ENCODE results near the gene CCND1.

Gene CCND1

GRCh38 chr11:69658626-69659450, 17.9 kb downstream of the CCND1 start:
- Histone ChIP-seq H3K4me3 (ENCODE audit: low read length) (no peak overlapping the region), H3K27ac (ENCODE audit: low read depth, low read length) (no peak overlapping the region)
- TF ChIP-seq EZH2phosphoT487 (IDR thresholded peaks at IDR 0.05; ENCODE audit: borderline replicate concordance, low read length) (no peak), CTCF (IDR thresholded peaks at IDR 0.05; ENCODE audit: low read depth, low read length, poor library complexity, severe bottlenecking) (no peak)

GRCh38 chr11:69659591-69659990, 18.6 kb downstream of the CCND1 start:
- no peaks in the 10 kb centered on the region for H3K27me3 ChIP-seq (ENCODE audit: control insufficient read depth, low read length)
- no peaks in the 10 kb centered on the region for H3K9me3 ChIP-seq (ENCODE audit: control insufficient read depth, insufficient read depth, low read length)
- no peaks in the 10 kb centered on the region for H3K4me1 ChIP-seq (ENCODE audit: control insufficient read depth, low read length)
- no peaks in the 10 kb centered on the region for H3K9me2 ChIP-seq (replicated peaks; ENCODE audit: control insufficient read depth, low read length)
- H3K36me3 ChIP-seq (ENCODE audit: control insufficient read depth, low read length): no peaks in the 10 kb centered on the region; the same call in 1 of the 2 replicates
- H3K4me2 ChIP-seq (ENCODE audit: low read length): no peak overlapping the region
- no peak overlapping the region for H3K27ac ChIP-seq (ENCODE audit: low read depth, low read length)
- no peak for TF ChIP-seq CTCF (IDR thresholded peaks at IDR 0.05; ENCODE audit: low read depth, low read length, poor library complexity, severe bottlenecking)
- TF ChIP-seq EZH2phosphoT487 (IDR thresholded peaks at IDR 0.05; ENCODE audit: borderline replicate concordance, low read length): no peak
- no peak overlapping the region for H3K4me3 ChIP-seq (ENCODE audit: low read length)
- H3F3A ChIP-seq (ENCODE audit: control insufficient read depth, insufficient read depth): no peaks in the 10 kb centered on the region
- no peaks in the 10 kb centered on the region for H3K79me2 ChIP-seq (ENCODE audit: control insufficient read depth, low read length)
- no peaks in the 10 kb centered on the region for H4K20me1 ChIP-seq (ENCODE audit: control insufficient read depth, insufficient read depth, low read depth, low read length)

More at GRCh38 chr11:69658626-69659450, 17.9 kb downstream of the CCND1 start:
- H3K9me3 ChIP-seq (ENCODE audit: control insufficient read depth, insufficient read depth, low read length): no peaks in the 10 kb centered on the region
- no peaks in the 10 kb centered on the region for H3K36me3 ChIP-seq (ENCODE audit: control insufficient read depth, low read length)
- no peak overlapping the region for H3K4me2 ChIP-seq (ENCODE audit: low read length)
- H3F3A ChIP-seq (ENCODE audit: control insufficient read depth, insufficient read depth): no peaks in the 10 kb centered on the region
- no peaks in the 10 kb centered on the region for H3K4me1 ChIP-seq (ENCODE audit: control insufficient read depth, low read length)
- H3K79me2 ChIP-seq (ENCODE audit: control insufficient read depth, low read length): no peaks in the 10 kb centered on the region
- H3K9me2 ChIP-seq (replicated peaks; ENCODE audit: control insufficient read depth, low read length): no peaks in the 10 kb centered on the region
- no peaks in the 10 kb centered on the region for H4K20me1 ChIP-seq (ENCODE audit: control insufficient read depth, insufficient read depth, low read depth, low read length)
- H3K27me3 ChIP-seq (ENCODE audit: control insufficient read depth, low read length): no peaks in the 10 kb centered on the region

- Histone ChIP-seq H3K9me3 (ENCODE audit: control insufficient read depth, insufficient read depth, low read length) (no peaks in the 10 kb centered on the region), H4K20me1 (ENCODE audit: control insufficient read depth, insufficient read depth, low read depth, low read length) (no peaks in the 10 kb centered on the region), H3K27ac (ENCODE audit: low read depth, low read length) (no peak overlapping the region), H3K27me3 (ENCODE audit: control insufficient read depth, low read length) (no peaks in the 10 kb centered on the region), H3K4me1 (ENCODE audit: control insufficient read depth, low read length) (no peaks in the 10 kb centered on the region), H3K36me3 (ENCODE audit: control insufficient read depth, low read length) (no peaks in the 10 kb centered on the region; the same call in 1 of the 2 replicates), H3K79me2 (ENCODE audit: control insufficient read depth, low read length) (no peaks in the 10 kb centered on the region), H3K4me2 (ENCODE audit: low read length) (no peak overlapping the region), H3F3A (ENCODE audit: control insufficient read depth, insufficient read depth) (no peaks in the 10 kb centered on the region), H3K9me2 (replicated peaks; ENCODE audit: control insufficient read depth, low read length) (no peaks in the 10 kb centered on the region), H3K4me3 (ENCODE audit: low read length) (no peak overlapping the region)
- no peak for TF ChIP-seq CTCF (IDR thresholded peaks at IDR 0.05; ENCODE audit: low read depth, low read length, poor library complexity, severe bottlenecking)
- no peak for TF ChIP-seq EZH2phosphoT487 (IDR thresholded peaks at IDR 0.05; ENCODE audit: borderline replicate concordance, low read length)
Measured at GRCh38 chr11:69660001-69660500, 19.1 kb downstream of the CCND1 start.

Measured in DOHH2 (cell line).